Measurements from ENCODE around the gene AKAP7.

GRCh38 chr6:131225127-131225526, 89.9 kb downstream of the AKAP7 start:
- TF ChIP-seq, protein P1, sequence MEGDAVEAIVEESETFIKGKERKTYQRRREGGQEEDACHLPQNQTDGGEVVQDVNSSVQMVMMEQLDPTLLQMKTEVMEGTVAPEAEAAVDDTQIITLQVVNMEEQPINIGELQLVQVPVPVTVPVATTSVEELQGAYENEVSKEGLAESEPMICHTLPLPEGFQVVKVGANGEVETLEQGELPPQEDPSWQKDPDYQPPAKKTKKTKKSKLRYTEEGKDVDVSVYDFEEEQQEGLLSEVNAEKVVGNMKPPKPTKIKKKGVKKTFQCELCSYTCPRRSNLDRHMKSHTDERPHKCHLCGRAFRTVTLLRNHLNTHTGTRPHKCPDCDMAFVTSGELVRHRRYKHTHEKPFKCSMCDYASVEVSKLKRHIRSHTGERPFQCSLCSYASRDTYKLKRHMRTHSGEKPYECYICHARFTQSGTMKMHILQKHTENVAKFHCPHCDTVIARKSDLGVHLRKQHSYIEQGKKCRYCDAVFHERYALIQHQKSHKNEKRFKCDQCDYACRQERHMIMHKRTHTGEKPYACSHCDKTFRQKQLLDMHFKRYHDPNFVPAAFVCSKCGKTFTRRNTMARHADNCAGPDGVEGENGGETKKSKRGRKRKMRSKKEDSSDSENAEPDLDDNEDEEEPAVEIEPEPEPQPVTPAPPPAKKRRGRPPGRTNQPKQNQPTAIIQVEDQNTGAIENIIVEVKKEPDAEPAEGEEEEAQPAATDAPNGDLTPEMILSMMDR (IDR thresholded peaks at IDR 0.05), result no peak
- no peak for TF ChIP-seq EZH2 (IDR thresholded peaks at IDR 0.05; ENCODE audit: borderline replicate concordance, insufficient read depth, low read depth, low read length, poor library complexity, severe bottlenecking)

Data from B cell (primary cell).